GM19023 (cell line): ENCODE measurements around the gene FNDC8.
"Not testable (repeated sequence)": the region's sequence is repeated elsewhere in the genome, so short reads cannot be mapped to it uniquely, and the experiment has no call there.

ENCODE experiments used
- ATAC-seq: cut with Tn5 transposase; IDR thresholded peaks from one replicate; pipeline ENCODE4 v1.9.1; 2021; ENCODE audit warnings: mild to moderate bottlenecking, moderate library complexity; ENCODE audit not compliant: unreplicated experiment

The FNDC8 gene

DNA sequence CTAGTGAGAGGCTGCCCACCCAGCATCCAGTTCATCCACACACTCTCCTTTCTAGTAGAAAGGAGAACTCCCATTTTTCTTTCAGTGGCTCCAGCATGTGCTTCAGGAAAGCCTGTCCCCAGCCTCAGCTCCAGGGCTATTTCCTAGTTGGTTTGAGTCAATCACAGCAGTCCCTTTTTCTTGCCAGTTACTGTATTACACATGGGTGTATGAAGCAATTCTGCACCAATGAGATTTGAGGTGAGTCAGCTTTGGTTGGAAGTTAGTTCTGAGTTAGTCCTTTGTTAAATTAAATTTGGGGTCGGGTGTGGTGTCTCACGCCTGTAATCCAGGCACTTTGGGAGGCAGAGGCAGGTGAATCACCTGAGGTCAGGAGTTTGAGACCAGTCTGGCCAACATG lies 26.5 kb upstream of the FNDC8 start:
- ATAC-seq: no peak

DNA sequence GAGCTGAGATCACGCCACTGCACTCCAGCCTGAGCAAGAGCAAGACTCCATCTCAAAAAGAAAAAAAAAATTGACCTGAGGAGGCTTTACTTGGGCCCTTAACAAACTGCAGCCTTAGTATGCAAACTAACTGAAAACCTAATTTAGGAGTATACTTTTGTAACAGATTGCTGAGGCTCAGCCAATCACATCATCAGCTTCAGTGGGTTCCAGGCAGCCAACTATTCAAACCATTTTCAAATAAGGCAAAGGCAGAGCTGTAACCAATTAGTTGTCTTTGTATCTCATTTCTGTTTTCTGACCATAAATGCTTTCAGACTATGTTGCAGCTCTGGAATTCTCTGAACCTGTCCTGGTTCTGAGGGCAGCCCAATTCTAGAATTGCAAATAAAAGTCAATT lies 25.7 kb upstream of the FNDC8 start:
- ATAC-seq: no peak

DNA sequence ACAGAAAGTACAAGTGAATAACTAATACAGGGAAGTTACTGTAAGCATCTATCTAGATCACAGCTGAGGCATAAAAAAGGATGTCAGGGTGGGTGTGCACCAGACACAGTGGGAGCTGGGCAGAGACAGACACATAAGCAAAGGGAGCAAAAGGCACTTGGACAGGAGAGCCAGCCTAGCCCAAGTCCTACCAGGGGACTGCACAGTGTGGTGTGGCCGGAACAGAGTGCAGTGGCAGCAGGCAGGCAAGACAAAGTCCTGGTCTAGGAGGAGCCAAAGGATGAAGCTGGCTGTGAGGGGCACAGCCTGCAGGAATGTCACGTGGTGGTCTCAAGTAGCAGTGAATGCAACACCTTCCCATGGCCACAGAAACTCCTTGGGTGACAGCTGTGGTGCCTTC lies 23.6 kb upstream of the FNDC8 start:
- ATAC-seq: no peak

DNA sequence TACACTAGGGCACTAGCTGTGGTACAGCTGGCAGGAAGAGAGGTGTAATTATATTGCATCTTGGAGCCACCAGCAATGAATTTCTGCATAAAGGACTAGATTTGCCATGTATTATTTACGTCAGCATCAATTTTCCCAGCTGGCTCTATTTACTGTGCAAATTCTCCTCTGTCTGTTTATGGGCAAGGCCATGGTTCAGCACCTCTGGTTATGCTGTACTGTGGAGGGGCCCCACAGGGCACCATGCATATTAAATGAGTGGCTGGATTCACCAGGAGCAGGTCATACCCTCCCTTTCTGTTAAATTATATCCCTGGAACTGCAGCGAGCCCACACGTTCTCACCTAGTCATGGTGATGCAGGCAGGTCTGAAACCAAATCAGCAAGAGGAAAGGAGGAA lies 21.5 kb upstream of the FNDC8 start:
- no peak for ATAC-seq

DNA sequence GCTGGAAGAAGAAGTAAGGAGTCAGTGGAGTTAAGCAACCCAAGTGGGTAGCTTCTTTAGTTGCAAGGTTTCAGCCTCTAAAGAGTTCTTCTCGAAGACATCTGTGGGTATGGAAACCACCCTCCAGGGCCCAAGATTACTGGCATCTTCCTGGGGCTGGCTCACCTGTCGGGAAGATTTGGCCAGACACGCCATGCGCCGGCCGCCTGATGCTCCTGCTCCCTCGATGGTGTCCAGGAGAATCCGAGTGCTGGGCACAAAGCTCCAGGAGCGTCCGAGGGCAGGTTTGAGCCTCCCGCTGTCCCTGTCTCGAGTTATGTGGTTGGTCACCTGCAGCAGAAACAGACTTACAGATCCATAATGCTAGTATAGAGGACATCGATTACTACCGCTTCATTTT lies 20.4 kb upstream of the FNDC8 start:
- ATAC-seq: no peak

DNA sequence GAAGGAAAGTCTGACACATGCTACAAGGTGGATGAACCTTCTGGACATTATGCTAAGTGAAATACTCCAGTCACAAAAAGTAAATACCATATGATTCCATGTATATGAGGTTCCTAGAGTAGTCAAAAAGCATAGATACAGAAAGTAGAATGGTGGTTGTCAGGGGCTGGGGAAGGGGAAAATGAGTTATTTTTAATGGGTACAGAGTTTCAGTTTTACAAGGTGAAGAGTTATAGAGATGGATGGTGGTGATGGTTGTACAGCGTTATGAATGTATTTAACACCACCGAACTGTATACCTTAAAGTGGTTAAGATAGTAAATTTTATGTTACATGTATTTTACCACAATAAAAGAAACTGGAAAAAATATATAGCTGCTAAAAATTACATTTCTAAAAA lies 19.7 kb upstream of the FNDC8 start:
- ATAC-seq: no peak

DNA sequence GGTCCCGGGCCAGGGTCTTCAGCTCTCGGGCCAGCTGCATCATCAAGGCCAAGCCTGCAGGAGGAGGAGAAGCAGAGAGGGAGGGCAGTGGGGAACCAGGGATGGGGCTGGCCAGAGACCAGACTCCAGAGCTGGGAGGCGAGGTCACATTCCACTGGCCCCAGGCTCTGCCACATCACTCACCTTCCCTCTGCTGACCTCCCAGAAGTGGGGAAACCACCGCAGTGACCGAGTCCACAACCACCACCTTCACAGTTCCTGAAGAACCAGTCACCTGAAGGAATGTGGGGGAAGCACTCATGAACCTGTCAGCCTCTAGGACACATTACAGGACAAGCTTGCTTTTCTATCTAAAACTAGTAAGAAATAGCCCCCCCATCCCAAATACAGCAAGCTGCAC lies 18.1 kb upstream of the FNDC8 start:
- no peak for ATAC-seq

DNA sequence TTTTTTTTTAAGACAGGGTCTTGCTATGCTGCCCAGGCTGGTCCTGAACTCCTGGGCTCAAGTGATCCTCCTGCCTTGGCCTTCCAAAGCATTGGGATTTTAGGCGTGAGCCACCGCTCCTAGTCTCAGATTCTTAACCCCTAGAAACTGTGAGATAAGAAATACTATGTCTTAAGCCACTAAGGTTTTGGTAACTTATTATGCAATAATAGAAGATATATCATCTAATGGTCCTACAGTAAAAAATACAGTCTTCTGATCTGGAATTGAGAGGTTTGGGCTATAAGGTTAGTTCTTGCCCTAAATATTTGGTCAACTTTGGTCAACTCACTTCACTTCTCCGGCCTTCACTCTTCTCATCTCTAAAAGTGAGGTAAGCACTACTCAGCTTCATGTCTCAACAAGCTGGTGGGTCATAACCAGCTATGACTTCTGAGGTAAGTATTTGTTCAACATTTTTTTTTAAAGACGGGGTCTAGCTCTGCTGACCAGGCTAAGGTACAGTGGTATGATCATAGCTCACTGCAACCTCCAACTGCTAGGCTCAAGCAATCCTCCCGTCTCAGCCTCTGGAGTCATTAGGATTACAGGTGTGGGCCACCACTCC lies 16.5 kb upstream of the FNDC8 start:
- no peak for ATAC-seq

DNA sequence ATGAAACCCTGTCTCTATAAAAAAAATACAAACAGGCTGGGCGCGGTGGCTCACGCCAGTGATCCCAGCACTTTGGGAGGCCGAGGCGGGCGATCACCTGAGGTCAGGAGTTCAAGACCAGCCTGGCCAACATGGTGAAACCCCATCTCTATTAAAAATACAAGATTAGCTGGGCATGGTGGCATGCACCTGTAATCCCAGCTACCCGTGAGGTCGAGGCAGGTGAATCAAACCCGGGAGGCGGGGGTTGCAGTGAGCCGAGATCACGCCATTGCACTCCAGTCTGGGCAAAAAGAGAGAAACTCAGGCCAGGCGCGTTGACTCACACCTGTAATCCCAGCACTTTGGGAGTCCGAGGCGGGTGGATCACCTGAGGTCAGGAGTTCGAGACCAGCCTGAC lies 10.6 kb upstream of the FNDC8 start:
- not testable (repeated sequence) for ATAC-seq

DNA sequence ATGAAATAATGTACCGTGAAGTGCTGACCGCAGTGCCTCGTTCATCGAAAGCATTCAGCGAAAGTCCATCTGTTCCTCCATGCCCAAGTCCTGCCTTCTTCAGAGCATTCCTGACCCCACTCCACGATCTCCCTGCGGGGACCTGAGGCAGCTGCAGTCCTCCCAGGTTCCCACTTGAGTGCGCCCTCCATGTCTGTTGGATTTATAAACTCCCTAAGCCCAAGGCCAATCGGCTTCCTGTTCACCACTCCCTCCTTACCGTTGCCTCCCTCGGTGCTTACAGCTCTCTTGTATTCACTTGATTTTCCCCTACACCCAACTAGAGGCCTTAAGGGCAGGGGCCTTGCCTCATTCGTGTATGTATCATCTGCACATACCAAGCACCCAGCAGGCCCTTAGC lies 4.6 kb upstream of the FNDC8 start:
- no peak for ATAC-seq

DNA sequence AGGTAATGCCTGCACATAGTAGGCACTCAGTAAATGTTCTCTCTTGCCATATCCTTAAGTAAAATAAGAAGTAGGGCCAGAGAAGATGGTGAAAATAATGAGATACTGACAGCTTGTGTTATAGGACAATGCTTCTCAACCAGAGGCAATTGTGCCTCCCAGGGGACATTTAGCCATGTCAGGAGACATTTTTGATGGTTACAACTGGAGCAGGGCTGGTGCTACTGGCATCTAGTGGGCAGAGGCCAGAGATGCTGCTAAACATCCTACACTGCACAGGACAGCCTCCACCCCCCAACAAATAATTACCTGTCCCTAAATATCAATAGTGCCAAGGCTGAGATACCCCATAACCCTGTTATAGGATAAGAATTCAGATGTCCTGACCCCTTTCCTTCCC lies 3.4 kb upstream of the FNDC8 start:
- no peak for ATAC-seq

DNA sequence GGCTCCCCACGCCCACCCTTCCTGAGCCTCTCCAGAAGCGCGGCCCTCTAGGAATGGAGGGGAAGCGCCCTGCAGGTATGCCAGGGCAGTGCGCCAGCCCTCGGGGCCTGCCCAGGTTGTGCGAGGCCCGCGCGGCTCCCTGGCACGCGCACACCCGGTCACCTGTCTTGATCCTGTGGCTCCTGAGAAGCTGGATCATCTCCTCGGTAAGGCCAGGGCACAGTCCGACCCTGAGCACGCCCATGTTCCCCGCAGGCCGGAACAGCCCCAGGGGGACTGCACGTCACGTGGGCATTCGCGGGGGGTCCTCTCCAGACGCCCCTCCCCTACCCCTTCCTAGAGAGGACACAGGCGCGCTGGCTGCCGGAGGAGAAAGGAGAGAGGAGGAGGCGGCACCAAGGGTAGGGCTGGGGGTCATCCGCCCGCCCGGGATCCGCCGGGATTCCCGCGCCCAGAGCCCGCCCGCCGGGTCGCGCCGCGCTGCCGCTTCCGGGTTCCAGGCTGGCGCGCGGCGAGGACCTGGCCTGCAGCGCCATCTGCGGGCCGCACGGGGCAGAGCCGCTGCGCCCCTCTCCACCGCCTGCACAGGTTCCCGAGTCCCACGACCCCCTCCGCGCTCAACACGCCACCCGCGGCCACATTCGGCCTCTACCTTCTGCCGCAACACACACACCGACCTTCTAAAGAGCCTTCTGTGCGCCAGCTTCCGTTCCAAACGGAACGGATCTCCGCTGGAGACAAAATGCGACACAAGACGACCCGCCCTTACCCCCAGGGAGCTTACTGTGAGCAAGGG lies 1.8 kb upstream of the FNDC8 start, which contains the start of gene RAD51D:
Gene RAD51D (minus strand): TSS at position 491 of the 796 bp plus-strand sequence. CDS start 247 bp downstream, at position 244.
- peak; percentile 81 for ATAC-seq

DNA sequence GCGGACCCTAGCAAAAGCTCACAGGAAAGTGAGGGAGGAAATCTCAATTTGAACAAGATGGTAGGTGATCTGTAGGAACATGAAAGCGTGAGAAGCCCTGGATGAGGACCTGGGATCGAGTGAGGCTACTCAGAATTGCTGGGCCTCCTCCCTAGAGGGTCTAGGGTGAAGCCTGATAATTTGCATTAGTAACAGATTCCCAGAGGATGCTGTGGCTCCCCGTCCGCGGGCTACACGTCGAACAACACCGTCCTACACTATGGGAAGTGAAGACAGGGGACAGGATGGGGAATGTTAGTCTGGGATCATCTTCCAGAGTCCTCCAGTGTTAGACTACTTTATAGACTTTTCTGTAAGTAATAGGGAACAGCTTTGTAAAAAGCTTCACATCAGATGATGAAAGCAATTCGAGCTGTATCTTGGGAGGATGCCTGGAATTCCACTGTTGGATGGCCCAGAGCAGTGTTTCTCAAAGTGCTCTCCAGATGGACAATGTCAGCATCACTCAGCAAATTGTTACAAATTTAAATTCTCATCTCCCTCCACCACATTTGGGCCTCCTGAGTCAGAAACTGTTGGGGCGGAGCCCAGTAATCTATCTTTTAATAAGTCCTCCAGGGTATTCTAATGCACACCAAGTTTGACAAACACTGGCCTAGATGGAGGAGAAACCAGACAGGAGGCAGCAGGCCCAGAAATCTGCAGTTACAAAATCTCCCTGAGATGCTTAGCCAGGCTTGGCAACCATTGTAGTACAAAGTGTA lies 6.5 kb downstream of the FNDC8 start:
- no peak for ATAC-seq

DNA sequence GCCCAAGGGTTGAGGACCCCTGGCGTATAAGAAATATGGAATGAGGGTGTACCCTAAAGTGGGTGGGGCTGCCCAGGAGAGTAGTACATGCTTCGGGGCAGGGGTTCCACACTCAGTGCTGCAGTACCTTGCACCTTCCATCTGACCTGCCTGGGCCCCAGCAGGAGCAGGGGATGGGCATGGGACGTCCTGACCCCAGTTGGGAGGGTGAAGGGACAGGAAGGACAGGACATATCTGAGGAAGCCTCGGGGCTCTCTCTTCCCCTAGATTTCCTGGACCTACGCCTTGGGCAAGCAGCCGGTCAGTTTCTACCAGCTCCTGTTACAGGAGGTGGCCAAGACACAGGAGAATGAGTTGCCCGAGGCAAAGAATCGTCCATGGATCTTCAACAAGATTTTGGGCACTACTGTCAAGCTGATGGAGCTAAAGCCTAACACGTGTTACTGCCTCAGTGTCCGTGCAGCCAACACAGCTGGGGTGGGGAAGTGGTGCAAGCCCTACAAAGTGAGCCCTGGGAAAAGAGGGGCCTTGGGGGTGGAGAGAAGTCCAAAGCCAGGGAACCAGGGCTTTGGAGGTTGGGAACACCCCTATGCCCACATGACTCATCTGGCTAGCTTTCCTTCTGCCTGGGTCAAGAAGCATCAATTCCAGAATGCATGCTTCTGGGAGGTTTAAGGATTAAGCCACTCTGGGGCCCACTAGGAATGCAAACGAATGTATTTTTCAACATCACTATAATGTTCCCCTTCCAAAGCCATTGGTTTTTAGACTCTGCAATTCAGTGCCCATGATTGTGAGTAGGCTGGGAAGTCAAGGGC lies 7.9 kb downstream of the FNDC8 start:
- no peak for ATAC-seq

DNA sequence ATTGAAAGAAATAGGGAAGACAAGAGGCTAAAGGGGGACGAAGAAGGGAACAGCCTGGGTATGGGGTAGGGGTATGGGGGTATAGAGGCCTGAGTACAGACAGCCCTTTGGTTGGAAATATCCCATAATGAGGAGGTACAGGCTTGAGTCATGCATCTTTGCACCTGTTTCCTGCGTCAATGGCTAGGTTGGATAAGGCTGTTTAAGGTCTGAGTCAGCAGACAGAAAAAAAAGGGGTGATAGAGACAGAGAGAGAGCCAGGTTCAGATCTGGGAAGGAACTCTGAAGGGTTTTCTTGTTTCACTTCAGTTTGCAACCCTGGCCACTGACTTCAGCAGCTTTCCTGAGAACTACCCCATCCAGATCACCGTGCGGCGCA lies 8.5 kb downstream of the FNDC8 start:
- no peak for ATAC-seq

DNA sequence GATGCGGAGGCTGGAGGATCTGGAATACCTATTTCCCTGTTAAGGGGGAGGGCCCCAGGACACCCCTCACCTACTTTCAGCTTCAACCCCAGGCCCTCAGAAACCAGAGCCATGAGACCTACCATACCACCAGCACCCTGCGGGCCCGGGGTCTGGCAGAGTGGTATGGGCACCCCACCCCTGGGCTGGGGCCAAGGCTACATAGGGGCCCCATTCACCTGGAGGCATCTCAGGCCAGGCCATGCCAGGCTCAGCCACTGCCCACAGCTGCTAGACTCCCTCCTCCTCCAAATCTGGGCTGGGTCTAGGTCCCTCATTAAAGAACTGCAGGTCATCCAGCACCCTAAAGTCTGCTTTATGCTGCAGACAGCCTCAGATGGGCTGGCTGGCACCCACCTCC lies 9.0 kb downstream of the FNDC8 start:
- no peak for ATAC-seq

DNA sequence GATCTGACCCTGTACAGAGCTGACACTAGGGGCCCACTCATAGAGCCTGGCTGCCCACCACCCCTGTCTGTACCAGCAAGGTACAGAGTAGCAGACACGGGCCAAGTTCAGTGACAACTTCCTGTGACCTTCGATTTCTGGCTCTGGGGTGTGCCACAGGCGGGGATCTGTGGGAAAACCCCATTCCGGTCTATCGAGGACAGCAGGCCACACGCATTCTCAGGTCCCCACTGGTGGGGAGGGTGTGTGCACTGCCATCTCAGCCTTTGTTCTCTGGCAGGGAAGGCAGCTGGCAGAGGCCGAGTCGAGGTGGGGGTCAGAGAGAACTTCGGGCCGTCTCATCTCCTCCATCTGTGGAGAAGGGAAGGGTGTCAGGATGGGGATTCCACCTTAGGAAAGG lies 10.7 kb downstream of the FNDC8 start:
- no peak for ATAC-seq

DNA sequence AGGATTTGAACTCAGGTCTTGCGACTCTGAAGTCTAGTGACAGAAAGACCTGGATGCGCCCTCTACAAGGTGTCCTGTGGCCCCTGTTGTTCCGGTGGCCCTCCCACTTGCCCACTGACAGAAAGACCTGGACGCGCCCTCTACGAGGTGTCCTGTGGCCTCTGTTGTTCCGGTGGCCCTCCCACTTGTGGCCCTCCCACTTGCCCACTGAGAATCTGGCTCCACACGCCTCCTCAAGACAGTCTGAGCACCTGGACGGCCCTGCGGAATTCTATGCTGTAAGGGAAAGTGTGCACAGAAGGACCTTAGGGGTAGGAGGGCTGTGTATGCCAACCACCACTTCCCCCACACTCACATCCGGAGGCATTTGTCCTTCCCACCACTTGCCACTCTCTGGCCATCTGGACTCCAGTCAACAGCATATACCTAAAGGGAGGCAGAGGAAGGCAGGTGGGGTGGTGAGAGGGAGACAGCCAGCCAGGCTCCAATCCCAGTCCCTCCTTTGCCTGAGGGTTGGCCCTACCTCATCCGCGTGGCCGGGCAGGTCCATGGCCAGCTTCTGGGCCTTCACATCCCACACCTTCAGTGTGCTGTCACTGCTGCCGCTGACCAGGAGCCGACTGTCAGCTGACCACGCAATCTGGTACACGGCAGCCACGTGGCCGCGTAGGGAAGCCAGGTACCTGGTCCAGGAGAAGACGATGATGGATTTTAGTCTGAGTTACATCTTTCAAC lies 11.6 kb downstream of the FNDC8 start:
- ATAC-seq: no peak

DNA sequence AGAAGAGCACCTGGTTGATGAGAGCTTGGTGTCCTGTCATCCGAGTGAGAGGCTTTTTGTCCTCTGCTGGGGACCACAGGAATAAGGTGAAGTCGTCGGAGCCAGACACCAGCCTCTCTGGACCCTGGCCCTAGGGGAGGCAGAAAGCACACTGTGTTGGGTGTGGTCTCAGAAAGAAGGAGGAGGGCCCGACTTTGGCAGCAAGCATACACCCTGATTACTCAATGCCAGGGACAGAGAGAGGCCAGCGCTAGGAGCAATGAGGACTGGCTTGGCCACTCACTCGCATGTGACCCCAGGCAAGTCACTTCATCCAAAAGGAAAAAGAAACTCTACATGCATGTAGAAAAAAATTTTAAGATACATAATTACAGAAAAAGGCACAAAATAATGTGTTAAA lies 13.9 kb downstream of the FNDC8 start:
- no peak for ATAC-seq

DNA sequence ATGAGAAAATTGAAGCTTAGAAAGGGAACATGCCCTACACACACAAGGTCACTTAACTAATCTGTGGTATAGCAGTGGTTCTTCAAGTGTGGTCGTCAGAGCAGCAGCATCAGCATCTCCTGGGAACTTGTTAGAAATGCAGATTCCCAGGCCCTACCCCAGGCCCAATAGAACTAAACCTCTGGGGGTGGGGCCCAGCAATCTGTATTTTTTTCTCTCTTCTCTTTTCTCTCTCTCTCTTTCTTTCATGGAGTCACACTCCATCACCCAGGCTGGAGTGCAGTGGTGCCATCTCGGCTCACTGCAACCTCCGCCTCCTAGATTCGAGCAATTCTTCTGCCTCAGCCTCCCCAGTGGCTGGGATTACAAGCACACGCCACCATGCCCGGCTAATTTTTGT lies 16.8 kb downstream of the FNDC8 start:
- ATAC-seq: no peak
